IMR-90 (cell line): Measurements from ENCODE around the gene RRP8. TPM values are rescaled to one million over a fixed set of nuclear protein-coding genes. Genes with fewer than 3 reads are reported as not detected.

ENCODE experiments used
- MAFK ChIP-seq: IDR thresholded peaks from 2 replicates; pipeline ENCODE4 v1.6.1; 2012; ENCODE audit warnings: low read depth, low read length, improper control_type of control experiment
- MAZ ChIP-seq: IDR thresholded peaks from 2 replicates; pipeline ENCODE4 v1.6.1; 2012; ENCODE audit warnings: low read depth, mild to moderate bottlenecking, low read length, improper control_type of control experiment, moderate library complexity, borderline replicate concordance
- USF2 ChIP-seq: fragments of 150-350 bp; IDR thresholded peaks from 2 replicates; pipeline ENCODE4 v1.6.1; 2017; ENCODE audit warnings: mild to moderate bottlenecking, antibody characterized with exemption, low read length, low read depth
- polyA plus RNA-seq, 3 experiments: library from polyadenylated mRNA; depleted of rRNA; stranded (reverse); fragments of >200 nt; gene quantifications; 2 replicates each; pipeline ENCODE4 v1.2.3, GENCODE V29; 2012; ENCODE audit warnings: low replicate concordance in 1 of 3
- total RNA-seq: library from RNA; depleted of rRNA; stranded (reverse); fragments of >200 nt; gene quantifications from 2 replicates; pipeline ENCODE4 v1.2.3, GENCODE V29; 2012

The RRP8 gene
- total and polyA plus RNA-seq, 2 of the 4 experiments (the other 2 are of a cell fraction), result 10.8 to 11.5 TPM

DNA sequence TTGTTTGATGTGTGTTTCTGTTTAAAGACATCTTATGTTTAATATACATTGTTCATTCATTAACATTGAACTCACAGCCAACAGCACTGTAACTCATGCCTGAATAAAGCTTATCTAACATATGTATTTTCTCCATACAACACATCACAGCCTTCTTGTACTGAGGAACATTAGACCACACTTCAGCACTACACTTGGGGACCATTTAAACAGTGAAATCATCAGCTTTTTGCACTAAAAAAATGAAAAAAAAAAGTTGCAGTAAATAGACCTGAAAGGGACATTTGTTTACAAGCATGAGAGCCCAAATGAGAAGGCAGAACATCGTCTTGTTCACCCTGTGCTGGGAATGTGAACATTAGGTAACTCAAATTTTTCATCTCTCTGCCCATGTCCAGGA is 31.1 kb upstream of the RRP8 start (continued):
- no peak for TF ChIP-seq USF2
- TF ChIP-seq MAZ, result no peak
- TF ChIP-seq MAFK, result no peak
